ENCODE data around the gene AHRR. TPM values are rescaled to one million over a fixed set of nuclear protein-coding genes. Genes with fewer than 3 reads are reported as not detected.

Gene AHRR
- total and polyA plus RNA-seq, 12 donors = 0.07 to 1.2 (median 0.33) TPM; not detected in 2

DNA sequence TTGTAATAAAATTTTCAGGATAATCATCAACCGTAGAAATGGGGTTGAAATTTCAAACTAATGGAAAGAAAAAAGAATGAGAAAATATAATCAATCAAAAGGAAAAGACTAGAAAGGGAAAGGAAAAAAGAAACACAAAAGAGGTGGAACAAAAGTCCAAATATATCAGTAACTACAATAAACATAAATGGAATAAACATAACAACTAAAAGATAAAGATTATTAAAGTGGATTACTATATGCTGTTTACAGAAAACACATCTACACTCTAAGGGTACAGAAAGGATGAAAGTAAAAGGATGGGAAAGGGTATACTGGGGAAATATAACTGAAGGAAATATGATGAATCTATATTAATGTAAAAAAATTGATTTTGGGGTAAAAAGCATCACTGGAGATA lies 43.0 kb downstream of the AHRR start:
- TF ChIP-seq, protein P1, sequence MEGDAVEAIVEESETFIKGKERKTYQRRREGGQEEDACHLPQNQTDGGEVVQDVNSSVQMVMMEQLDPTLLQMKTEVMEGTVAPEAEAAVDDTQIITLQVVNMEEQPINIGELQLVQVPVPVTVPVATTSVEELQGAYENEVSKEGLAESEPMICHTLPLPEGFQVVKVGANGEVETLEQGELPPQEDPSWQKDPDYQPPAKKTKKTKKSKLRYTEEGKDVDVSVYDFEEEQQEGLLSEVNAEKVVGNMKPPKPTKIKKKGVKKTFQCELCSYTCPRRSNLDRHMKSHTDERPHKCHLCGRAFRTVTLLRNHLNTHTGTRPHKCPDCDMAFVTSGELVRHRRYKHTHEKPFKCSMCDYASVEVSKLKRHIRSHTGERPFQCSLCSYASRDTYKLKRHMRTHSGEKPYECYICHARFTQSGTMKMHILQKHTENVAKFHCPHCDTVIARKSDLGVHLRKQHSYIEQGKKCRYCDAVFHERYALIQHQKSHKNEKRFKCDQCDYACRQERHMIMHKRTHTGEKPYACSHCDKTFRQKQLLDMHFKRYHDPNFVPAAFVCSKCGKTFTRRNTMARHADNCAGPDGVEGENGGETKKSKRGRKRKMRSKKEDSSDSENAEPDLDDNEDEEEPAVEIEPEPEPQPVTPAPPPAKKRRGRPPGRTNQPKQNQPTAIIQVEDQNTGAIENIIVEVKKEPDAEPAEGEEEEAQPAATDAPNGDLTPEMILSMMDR (IDR thresholded peaks at IDR 0.05) = no peak
- DNase-seq (no peak), ATAC-seq (no peak)
- intact Hi-C loops (cut with DNase I) = no loop called here
- Histone ChIP-seq H3K9me3 (peaks cover 0 to 41% (median 21%) of the 10 kb centered on the region in 11 donors), H3K4me3 (no peak overlapping the region), H3K27me3 (peaks cover 0 to 7% (median 0%) of the 10 kb centered on the region in 7 donors), H3K4me1 (peaks cover 0 to 31% (median 0%) of the 10 kb centered on the region in 9 donors), H3K36me3 (no peaks in the 10 kb centered on the region), H3K27ac (no peak overlapping the region)
- 75 to 93% methylated on average over 1 of the region's 1 CpG for WGBS, 2 donors

DNA sequence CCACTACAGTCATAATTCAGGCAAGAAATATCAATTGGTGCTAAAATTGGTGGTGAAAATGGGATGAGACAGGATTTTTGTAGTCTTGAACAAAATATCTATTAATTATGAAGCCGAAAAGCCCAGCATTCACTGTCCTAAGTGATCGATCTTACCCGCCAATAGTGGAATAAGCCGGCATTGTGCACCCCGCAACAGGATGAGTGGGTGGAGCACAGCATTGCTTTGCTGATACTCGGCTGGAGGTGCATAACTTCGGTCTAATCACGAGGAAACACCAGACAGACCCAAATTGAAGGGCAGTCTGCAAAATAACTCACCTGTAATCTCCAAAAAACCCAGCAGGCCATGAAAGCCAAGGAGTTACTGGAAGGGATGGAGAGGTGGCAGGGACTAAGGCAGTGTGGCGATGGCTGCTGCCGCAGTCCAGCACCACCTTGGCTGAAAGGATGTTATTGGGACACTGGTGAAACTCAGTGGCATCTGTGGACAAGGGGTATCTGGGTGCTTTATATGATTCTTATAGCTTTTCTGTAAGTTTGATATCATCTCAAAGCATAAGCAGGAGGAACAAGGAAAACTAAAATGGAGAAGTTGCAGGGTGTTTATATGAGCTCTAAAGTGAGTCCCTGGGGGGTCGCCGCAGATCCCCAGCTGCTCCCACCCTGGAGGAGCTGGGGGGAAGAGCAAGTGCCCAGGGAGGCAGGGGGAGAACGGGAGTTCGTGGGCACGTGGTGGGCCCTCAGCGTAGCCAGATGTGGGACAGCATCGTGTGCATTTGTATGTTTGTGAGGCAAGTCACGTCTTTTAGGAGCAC lies 45.2 kb downstream of the AHRR start:
- H3K4me1 ChIP-seq = peaks cover 0 to 16% (median 0%) of the 10 kb centered on the region in 9 donors
- no peak for DNase-seq
- intact Hi-C loops (cut with DNase I) = no loop called here
- ATAC-seq = no peak
- no peak overlapping the region for H3K4me3 ChIP-seq
- H3K36me3 ChIP-seq = no peaks in the 10 kb centered on the region
- H3K27me3 ChIP-seq = peaks cover 0 to 16% (median 0%) of the 10 kb centered on the region in 7 donors
- WGBS, 2 donors = 86 to 89% methylated on average over 18 of the region's 18 CpGs
- H3K27ac ChIP-seq = no peak overlapping the region
- H3K9me3 ChIP-seq = peaks cover 0 to 41% (median 21%) of the 10 kb centered on the region in 11 donors
- TF ChIP-seq, protein P1 (IDR thresholded peaks at IDR 0.05) = no peak

DNA sequence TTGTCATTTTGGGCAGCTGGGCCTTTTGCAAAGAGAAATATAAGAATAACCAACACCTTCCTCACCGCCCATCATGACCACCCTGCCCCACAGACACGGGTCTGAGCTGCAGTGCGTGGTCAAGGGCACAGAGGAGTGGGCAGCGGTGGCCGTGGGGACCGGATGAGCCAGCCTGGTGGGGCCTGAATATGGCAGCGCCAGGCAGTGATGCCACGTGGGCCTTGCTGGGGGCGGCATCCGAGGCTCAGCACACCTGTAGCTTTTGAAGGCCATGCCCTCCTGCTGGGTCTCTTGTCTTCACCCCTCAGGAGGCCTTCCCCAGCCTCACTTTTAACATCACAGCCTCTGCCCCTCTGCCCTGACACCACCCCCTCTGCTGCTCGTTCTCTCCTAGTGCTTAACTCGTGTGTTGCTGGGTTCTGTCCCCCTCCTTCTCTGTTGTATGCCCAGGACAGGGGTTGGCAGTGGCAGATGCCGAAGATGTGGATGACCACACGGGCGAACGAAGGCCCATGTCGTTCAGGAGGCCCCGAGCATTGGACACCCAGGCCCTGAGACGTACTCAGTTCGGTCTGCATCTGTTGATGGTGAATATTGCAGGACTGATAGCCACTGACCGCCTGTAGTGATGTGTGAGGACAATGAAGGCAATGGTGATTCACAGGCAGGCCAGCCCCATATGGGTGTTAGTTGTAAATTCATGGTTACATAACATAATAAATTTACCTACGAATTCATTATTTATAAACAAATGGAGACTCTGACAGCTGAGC lies 46.0 kb downstream of the AHRR start:
- 84 to 91% methylated on average over 22 of the region's 22 CpGs for WGBS, 2 donors

More for the DNA sequence above, 46.0 kb downstream of the AHRR start:
- H3K9me3 ChIP-seq = peaks cover 0 to 41% (median 21%) of the 10 kb centered on the region in 11 donors
- ATAC-seq (no peak), DNase-seq (peak in 1 of 2 donors; percentile 1)
- H3K27ac ChIP-seq = no peak overlapping the region
- TF ChIP-seq, protein P1 (IDR thresholded peaks at IDR 0.05) = no peak
- H3K4me1 ChIP-seq = peaks cover 0 to 19% (median 0%) of the 10 kb centered on the region in 9 donors
- H3K4me3 ChIP-seq = no peak overlapping the region
- intact Hi-C loops (cut with DNase I) = no loop called here
- peaks cover 0 to 16% (median 0%) of the 10 kb centered on the region in 7 donors for H3K27me3 ChIP-seq
- no peaks in the 10 kb centered on the region for H3K36me3 ChIP-seq

Data from heart right ventricle (tissue), 16 donors.